Right cardiac atrium (tissue), 5 donors: ENCODE measurements around the gene NRTN. TPM values are rescaled to one million over a fixed set of nuclear protein-coding genes. Genes with fewer than 3 reads are reported as not detected.
A peak's percentile ranks its signal among the peaks of the same experiment; 100 is the strongest.

ENCODE experiments used
- ATAC-seq, 2 donors: fragments of 200-7000 bp; cut with Tn5 transposase; one replicate each; pipeline versions ENCODE4 v1.8.0 to v1.9.1; 2020; ENCODE audit warnings: moderate library complexity in 2 of 2, mild to moderate bottlenecking in 1 of 2
- DNase-seq, 3 donors: peaks; one replicate each; pipeline ENCODE4 v3.0.0-alpha.2; 2020
- H3K27ac ChIP-seq: one replicate; pipeline ENCODE4 v1.5.1; 2013; ENCODE audit warnings: mild to moderate bottlenecking, low read length, control low read depth, moderate library complexity
- H3K27me3 ChIP-seq: one replicate; pipeline ENCODE4 v1.6.1; 2013; ENCODE audit not compliant: control insufficient read depth, insufficient read depth
- H3K4me1 ChIP-seq: one replicate; pipeline ENCODE4 v1.6.1; 2013; ENCODE audit warnings: low read length; ENCODE audit not compliant: control insufficient read depth, insufficient read depth
- H3K4me3 ChIP-seq: one replicate; pipeline ENCODE4 v1.5.1; 2013; ENCODE audit warnings: low read length, control low read depth
- H3K9me3 ChIP-seq: one replicate; pipeline ENCODE4 v1.6.1; 2013; ENCODE audit warnings: low read length; ENCODE audit not compliant: control insufficient read depth
- WGBS: extraction: QIAGEN DNeasy Blood & Tissue Kit; methylation state at CpG from one replicate; pipeline ENCODE4 v1.1.7; 2013; 5-methylcytosine and 5-hydroxymethylcytosine counted together
- intact Hi-C, 4 donors: fragments of 100-400 bp; cut with DNase I; formaldehyde crosslinking; loops; one replicate each; pipeline versions ENCODE4 v1.11.0 to v1.14.0; 2022 to 2023
- polyA plus RNA-seq: library from polyadenylated mRNA; stranded (reverse); fragments of 200-250 nt; gene quantifications from one replicate; pipeline ENCODE4 v1.2.3, GENCODE V29; 2013
- total RNA-seq, 4 donors: library from RNA; stranded (reverse); fragmentation: NEBNext Ultra II Directional; extraction: Animal tissue kit (Norgen Biotek cat#: 25700); gene quantifications; one replicate each; pipeline ENCODE4 v1.2.1, GENCODE V29; 2021
- donor health status: healthy with polysubstance abuse.
- donor health status: DM: no; HTN: yes; CAD: no.
- donor health status: DM: no; HTN: no; CAD: no.
- donor health status: DM: no; HTN: yes; CAD: no; lungs with severe emphysema.
- donor health status: DM: yes; HTN: yes; CAD: no.

The NRTN gene
- total and polyA plus RNA-seq, 5 donors = 31.6 to 57.1 (median 48.8) TPM

- WGBS = 2% methylated on average over 91 of the region's 91 CpGs
- H3K27me3 ChIP-seq = no peaks in the 10 kb centered on the region
- intact Hi-C loops = loop anchor here in 2 of 4 donors (10.0 kb wide), 1 partner anchor 57 kb away; no protein-coding TSS in a partner anchor
- H3K27ac ChIP-seq = peak overlapping the region; percentile 42
- H3K4me3 ChIP-seq = peak overlapping the region; percentile 24
- DNase-seq (peak; percentile 90 to 96 (median 95)), ATAC-seq (peak; percentile 80 to 83)
- peaks cover 2% of the 10 kb centered on the region for H3K4me1 ChIP-seq
- H3K9me3 ChIP-seq = no peaks in the 10 kb centered on the region
Measured at GRCh38 chr19:5827891-5828660, 23.2 kb downstream of the NRTN start.

DNA sequence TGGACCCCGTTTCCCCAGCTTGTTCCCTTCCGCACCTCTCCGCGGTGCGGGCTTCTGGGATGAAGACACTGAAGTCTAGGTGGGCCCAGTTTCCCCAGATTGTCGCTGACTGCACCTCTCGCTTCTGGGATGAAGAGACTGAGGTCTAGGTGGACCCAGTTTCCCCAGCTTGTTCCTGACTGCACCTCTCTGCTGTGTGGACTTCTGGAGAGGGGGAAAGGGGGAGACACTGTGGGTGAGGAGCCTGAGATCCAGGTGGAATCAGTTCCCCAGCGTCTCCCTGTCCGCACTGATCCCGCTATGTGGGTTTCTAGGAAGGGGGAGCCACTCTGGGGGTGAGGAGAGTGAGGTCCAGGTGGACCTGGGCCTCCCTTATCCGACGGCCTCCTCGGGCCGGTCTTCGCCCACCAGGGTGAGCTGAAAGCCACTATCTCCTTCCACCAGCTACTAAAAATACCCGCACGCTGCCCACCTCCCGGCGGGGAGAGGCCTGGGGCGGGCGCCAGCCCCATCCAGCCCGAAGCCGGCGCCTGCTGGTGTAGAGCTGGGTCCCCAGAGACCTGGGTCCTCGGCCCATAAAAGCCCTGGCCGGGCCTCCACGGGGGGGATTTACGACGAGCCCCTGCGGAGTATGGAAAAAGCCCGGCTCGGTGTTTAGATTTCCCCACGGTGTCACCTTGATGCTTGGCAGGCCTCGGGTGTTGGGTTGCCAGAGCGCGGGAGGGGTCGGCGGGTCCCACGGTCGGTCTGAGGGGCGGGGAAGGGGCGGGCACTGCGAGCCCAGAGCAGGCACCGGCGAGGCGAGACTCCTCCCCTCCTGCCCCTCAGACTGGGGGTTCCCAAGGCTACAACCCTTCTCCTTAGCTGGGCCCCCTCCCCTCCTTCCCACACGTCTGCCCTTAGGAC lies 24.0 kb downstream of the NRTN start:
- no peaks in the 10 kb centered on the region for H3K9me3 ChIP-seq
- H3K27me3 ChIP-seq = no peaks in the 10 kb centered on the region
- peak in 2 of 3 donors; percentile 77 to 84 for DNase-seq
- peak overlapping the region; percentile 42 for H3K27ac ChIP-seq
- ATAC-seq = peak; percentile 34 to 40
- intact Hi-C loops = loop anchor here in 2 of 4 donors (10.0 kb wide), 1 partner anchor 56 kb away; no protein-coding TSS in a partner anchor
- 2% methylated on average over 47 of the region's 47 CpGs for WGBS
- H3K4me1 ChIP-seq = peaks cover 2% of the 10 kb centered on the region
- H3K4me3 ChIP-seq = peak overlapping the region; percentile 6

GRCh38 chr19:5829567-5830310 lies 24.9 kb downstream of the NRTN start:
- intact Hi-C loops = loop anchor here in 2 of 4 donors (10.0 kb wide), 1 partner anchor 55 kb away; no protein-coding TSS in a partner anchor
- no peaks in the 10 kb centered on the region for H3K9me3 ChIP-seq
- DNase-seq (no peak), ATAC-seq (no peak)
- H3K4me3 ChIP-seq = no peak overlapping the region
- no peak overlapping the region for H3K27ac ChIP-seq
- peaks cover 2% of the 10 kb centered on the region for H3K4me1 ChIP-seq
- 50% methylated on average over 34 of the region's 34 CpGs for WGBS
- no peaks in the 10 kb centered on the region for H3K27me3 ChIP-seq

GRCh38 chr19:5831159-5831558 lies 26.3 kb downstream of the NRTN start:
- no peak for ATAC-seq
- H3K4me3 ChIP-seq = no peak overlapping the region
- peaks cover 2% of the 10 kb centered on the region for H3K4me1 ChIP-seq
- DNase-seq = no peak
- intact Hi-C loops = no loop called here
- no peaks in the 10 kb centered on the region for H3K27me3 ChIP-seq
- H3K27ac ChIP-seq = no peak overlapping the region
- no peaks in the 10 kb centered on the region for H3K9me3 ChIP-seq
- WGBS = 88% methylated on average over 9 of the region's 9 CpGs

DNA sequence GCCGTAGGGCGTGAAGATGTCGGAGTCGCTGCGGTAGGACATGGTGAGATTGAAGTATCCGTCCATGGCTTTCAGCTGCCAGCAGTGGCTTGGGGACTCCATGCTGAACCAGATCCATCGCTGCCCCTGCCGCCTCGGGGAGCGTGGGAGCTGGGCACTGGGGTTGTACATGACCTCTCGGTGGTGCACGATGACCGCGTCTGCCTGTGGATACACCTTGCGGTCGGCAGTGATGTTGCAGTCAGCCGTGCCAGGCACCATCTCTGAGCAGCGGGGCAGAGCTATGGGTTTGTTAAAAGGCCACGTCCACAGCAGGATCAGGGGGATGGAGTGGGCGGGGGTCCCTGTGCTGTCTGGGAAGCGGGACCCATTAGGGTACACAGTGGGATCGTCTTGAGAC lies 27.2 kb downstream of the NRTN start:
- Histone ChIP-seq H3K27ac (no peak overlapping the region), H3K4me1 (peaks cover 2% of the 10 kb centered on the region), H3K4me3 (no peak overlapping the region), H3K9me3 (no peaks in the 10 kb centered on the region), H3K27me3 (no peaks in the 10 kb centered on the region)
- 84% methylated on average over 22 of the region's 22 CpGs for WGBS
- no peak for DNase-seq
- intact Hi-C loops = no loop called here
- no peak for ATAC-seq

DNA sequence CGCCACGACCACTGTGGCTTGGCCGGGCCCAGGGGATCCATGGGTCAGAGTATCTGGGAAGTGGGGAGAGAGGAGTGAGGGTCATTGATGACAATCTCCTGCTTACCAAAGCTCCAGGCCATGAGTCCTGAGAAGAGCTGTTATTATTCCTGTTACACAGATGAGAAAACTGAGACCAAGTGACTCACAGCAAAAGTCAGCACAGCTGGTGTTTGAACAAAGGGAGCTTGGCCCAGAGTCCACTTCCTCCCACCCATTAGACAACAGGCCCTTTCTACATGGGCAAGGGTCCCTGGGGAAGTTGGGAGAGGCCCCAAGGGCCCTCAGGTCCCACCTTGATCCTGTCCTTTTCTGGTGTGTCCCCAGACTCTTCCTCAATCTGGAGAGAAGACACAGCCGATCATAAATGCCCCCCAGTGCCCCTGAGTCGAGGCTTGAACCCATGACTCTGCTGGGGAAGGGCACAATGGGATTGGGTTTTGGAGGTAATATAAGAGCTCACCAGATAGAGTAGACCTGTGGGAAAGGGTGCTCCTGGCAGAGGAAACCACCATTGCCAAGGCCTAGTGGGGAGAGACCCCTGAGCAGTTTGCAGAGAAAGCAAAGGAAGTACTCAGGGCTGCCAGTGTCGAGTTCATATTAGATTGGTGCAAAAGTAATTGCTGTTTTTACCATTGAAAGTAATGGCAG lies 27.8 kb downstream of the NRTN start:
- intact Hi-C loops = no loop called here
- H3K4me1 ChIP-seq = no peaks in the 10 kb centered on the region
- no peak overlapping the region for H3K4me3 ChIP-seq
- DNase-seq (no peak), ATAC-seq (no peak)
- no peak overlapping the region for H3K27ac ChIP-seq
- H3K27me3 ChIP-seq = no peaks in the 10 kb centered on the region
- whole genome bisulfite sequencing = 85% methylated on average over 6 of the region's 6 CpGs
- H3K9me3 ChIP-seq = no peaks in the 10 kb centered on the region

- WGBS = 58% methylated on average over 15 of the region's 15 CpGs
- H3K4me1 ChIP-seq = no peaks in the 10 kb centered on the region
- no peaks in the 10 kb centered on the region for H3K9me3 ChIP-seq
- DNase-seq (no peak), ATAC-seq (no peak)
- H3K4me3 ChIP-seq = no peak overlapping the region
- H3K27ac ChIP-seq = no peak overlapping the region
- intact Hi-C loops = no loop called here
- H3K27me3 ChIP-seq = no peaks in the 10 kb centered on the region
Measured at GRCh38 chr19:5837761-5838352, 33.0 kb downstream of the NRTN start.

DNA sequence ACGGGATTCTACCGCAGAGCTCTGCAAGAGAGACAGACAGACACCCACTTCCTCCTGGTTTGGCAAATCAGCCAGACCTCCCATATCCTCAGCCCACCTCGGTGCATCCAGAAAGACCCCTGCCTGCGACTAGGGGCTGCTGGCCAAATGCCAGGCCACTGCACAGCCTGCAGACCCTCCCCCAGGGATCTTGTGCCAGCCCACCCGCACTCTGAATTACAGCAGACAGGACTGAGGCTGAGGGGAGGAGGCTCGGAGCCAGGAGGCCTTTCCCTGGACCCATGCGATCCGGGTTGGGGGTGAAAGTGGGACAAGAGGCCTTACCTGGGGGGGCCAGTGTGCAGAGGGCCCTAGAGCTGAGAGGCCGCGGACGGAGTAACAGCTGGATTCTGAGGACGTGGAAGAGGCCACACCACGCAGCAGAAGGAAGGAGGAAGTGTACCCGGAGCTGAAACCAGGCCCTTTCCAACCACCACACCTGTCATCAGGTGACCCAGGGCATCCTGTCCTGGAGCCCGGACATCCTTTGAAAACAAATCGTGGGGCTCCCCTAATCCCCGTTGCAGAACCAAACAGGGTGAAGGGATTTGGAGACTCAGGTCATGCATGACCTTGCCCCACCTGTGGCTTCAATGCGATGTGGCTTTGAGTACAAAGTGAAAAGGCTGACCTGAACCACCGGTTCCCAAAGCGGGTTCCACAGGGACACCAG lies 33.6 kb downstream of the NRTN start:
- Histone ChIP-seq H3K27ac (no peak overlapping the region), H3K4me3 (no peak overlapping the region), H3K4me1 (no peaks in the 10 kb centered on the region), H3K9me3 (no peaks in the 10 kb centered on the region), H3K27me3 (no peaks in the 10 kb centered on the region)
- intact Hi-C loops = no loop called here
- no peak for ATAC-seq
- WGBS = 68% methylated on average over 20 of the region's 20 CpGs
- DNase-seq = no peak

DNA sequence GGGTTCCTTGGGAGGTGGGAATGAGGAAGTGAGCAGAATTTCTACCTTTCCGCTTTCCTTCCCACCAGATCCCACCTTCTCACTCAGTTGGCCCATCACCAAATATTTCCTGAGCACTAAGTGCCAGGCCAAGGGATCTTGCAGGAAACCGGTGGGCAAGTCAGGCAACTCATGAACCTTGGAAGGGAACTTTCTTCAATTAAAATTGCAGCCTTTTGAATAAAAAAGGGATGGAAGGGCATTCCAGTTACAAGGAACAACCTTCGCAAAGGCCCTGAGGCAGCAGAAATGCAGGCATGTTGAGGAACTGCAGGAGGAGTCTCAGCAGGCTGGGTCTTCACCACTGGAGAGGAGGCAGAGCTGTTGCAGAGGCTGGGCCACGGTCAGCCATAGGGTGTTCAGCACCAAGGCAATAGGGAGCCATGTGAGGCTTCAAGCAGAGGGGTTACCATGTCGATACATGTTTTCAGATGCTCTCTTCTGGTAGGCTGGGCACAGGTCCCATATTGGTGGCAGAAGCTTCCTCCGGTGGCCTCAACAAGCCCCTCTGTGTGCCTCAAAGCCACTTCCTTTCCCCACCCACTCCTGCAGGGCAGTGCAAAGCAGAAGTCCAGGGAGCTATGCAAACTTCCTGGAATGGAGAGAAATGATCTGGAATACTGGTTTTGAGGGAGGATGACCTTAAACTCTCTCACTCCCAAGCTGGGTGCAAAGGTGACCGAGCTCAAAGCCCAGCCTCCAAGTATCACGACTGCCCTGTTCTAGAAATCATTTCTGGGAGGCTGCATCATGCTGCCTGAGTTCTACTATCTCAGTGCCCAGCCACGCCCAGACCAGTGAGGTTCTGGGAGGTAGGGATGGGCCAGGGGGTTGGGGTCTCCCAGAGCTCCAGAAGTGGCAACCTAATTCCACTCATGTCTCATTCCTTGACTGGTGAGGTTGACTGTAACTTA lies 34.5 kb downstream of the NRTN start, which contains the start of gene FUT6:
Gene FUT6 (minus strand): TSS at position 638 of the 953 bp plus-strand sequence. CDS start 7,135 bp downstream, outside the sequence.
- Histone ChIP-seq H3K9me3 (no peaks in the 10 kb centered on the region), H3K27ac (no peak within 1 kb of the TSS), H3K4me1 (no peaks in the 10 kb centered on the region), H3K27me3 (no peaks in the 10 kb centered on the region), H3K4me3 (no peak within 1 kb of the TSS)
- 73% methylated on average over 9 of the region's 9 CpGs for WGBS
- intact Hi-C loops = no loop called here
- no peak for DNase-seq
- no peak for ATAC-seq
